Measurements from ENCODE around the gene SULT1C2.

GRCh38 chr2:108346827-108347226 is 58.1 kb downstream of the SULT1C2 start:
- TF ChIP-seq CTCF (IDR thresholded peaks at IDR 0.05) (no peak), POLR2AphosphoS5 (IDR thresholded peaks at IDR 0.05) (no peak), POLR2A (IDR thresholded peaks at IDR 0.05) (no peak)

All from prostate gland (tissue), 2 donors.